H9 (cell line): ENCODE results near the gene PRKCZ. TPM values are rescaled to one million over a fixed set of nuclear protein-coding genes. Genes with fewer than 3 reads are reported as not detected.
"Not testable (repeated sequence)": the region's sequence is repeated elsewhere in the genome, so short reads cannot be mapped to it uniquely, and the experiment has no call there.

Experiments used
- DNase-seq: peaks from one replicate; pipeline ENCODE4 v3.0.0-alpha.2; 2017
- H2AFZ ChIP-seq: one replicate; pipeline ENCODE4 v1.6.1; 2013; ENCODE audit warnings: mild to moderate bottlenecking, low read length, control low read depth, moderate library complexity
- H2AK5ac ChIP-seq: 2 replicates; pipeline ENCODE4 v1.6.1; 2013; ENCODE audit warnings: low read length, control low read depth, mixed read lengths; ENCODE audit not compliant: insufficient read length
- H2BK120ac ChIP-seq: one replicate; pipeline ENCODE4 v1.6.1; 2013; ENCODE audit warnings: low read depth, mild to moderate bottlenecking, low read length, control low read depth, inconsistent platforms; ENCODE audit not compliant: poor library complexity, severe bottlenecking
- H2BK12ac ChIP-seq: 2 replicates; pipeline ENCODE4 v1.6.1; 2013; ENCODE audit warnings: low read length, control low read depth, mixed read lengths, low read depth; ENCODE audit not compliant: insufficient read length
- H2BK15ac ChIP-seq: 2 replicates; pipeline ENCODE4 v1.6.1; 2013; ENCODE audit warnings: low read depth, low read length, control low read depth
- H2BK20ac ChIP-seq: one replicate; pipeline ENCODE4 v1.6.1; 2013; ENCODE audit warnings: low read depth, mild to moderate bottlenecking, low read length, control low read depth, inconsistent platforms; ENCODE audit not compliant: poor library complexity, severe bottlenecking
- H2BK5ac ChIP-seq: 2 replicates; pipeline ENCODE4 v1.6.1; 2013; ENCODE audit warnings: low read length, control low read depth, mixed read lengths; ENCODE audit not compliant: insufficient read length
- H3K14ac ChIP-seq: 2 replicates; pipeline ENCODE4 v1.6.1; 2013; ENCODE audit warnings: low read length, control low read depth; ENCODE audit not compliant: insufficient read depth
- H3K18ac ChIP-seq: 2 replicates; pipeline ENCODE4 v1.6.1; 2013; ENCODE audit warnings: low read depth, mild to moderate bottlenecking, mixed read lengths, low read length, control low read depth; ENCODE audit not compliant: insufficient read length
- H3K23ac ChIP-seq: 2 replicates; pipeline ENCODE4 v1.6.1; 2013; ENCODE audit warnings: low read length, control low read depth, mixed read lengths, low read depth; ENCODE audit not compliant: insufficient read length
- H3K23me2 ChIP-seq: 2 replicates; pipeline ENCODE4 v1.6.1; 2013; ENCODE audit warnings: low read depth, mild to moderate bottlenecking, mixed read lengths, low read length, control low read depth; ENCODE audit not compliant: insufficient read length, poor library complexity, severe bottlenecking
- H3K27ac ChIP-seq: 2 replicates; pipeline ENCODE4 v1.5.1; 2013; ENCODE audit warnings: low read length, control low read depth, mixed read lengths, low read depth; ENCODE audit not compliant: insufficient read length
- H3K27me3 ChIP-seq: 2 replicates; pipeline ENCODE4 v1.6.1; 2013; ENCODE audit warnings: low read length, control low read depth, inconsistent platforms; ENCODE audit not compliant: insufficient read depth
- H3K4ac ChIP-seq: 2 replicates; pipeline ENCODE4 v1.6.1; 2013; ENCODE audit warnings: low read depth, mild to moderate bottlenecking, control low read depth, inconsistent platforms, low read length, moderate library complexity
- H3K4me1 ChIP-seq: 2 replicates; pipeline ENCODE4 v1.6.1; 2013; ENCODE audit warnings: low read length, control low read depth, inconsistent platforms; ENCODE audit not compliant: insufficient read depth
- H3K4me2 ChIP-seq: 2 replicates; pipeline ENCODE4 v1.6.1; 2013; ENCODE audit warnings: low read length, control low read depth, mixed read lengths; ENCODE audit not compliant: insufficient read length, insufficient read depth
- H3K56ac ChIP-seq: 2 replicates; pipeline ENCODE4 v1.6.1; 2013; ENCODE audit warnings: low read depth, mild to moderate bottlenecking, mixed read lengths, low read length, control low read depth; ENCODE audit not compliant: insufficient read length
- H3K79me1 ChIP-seq: 2 replicates; pipeline ENCODE4 v1.6.1; 2013; ENCODE audit warnings: low read depth, mild to moderate bottlenecking, moderate library complexity, low read length, control low read depth, inconsistent platforms; ENCODE audit not compliant: insufficient read depth, poor library complexity, severe bottlenecking
- H3K79me2 ChIP-seq: 2 replicates; pipeline ENCODE4 v1.6.1; 2013; ENCODE audit warnings: low read length, control low read depth, inconsistent platforms; ENCODE audit not compliant: insufficient read depth
- H3K9ac ChIP-seq: 2 replicates; pipeline ENCODE4 v1.6.1; 2013; ENCODE audit warnings: low read length, control low read depth, mixed read lengths; ENCODE audit not compliant: insufficient read length; ENCODE audit errors: extremely low read depth
- H3K9me3 ChIP-seq: one replicate; pipeline ENCODE4 v1.6.1; 2013; ENCODE audit warnings: low read depth, low read length, inconsistent platforms; ENCODE audit not compliant: control insufficient read depth
- H3T11ph ChIP-seq: one replicate; pipeline ENCODE4 v1.6.1; 2013; ENCODE audit warnings: mild to moderate bottlenecking, low read length, control low read depth, inconsistent platforms
- H4K20me1 ChIP-seq: one replicate; pipeline ENCODE4 v1.6.1; 2013; ENCODE audit not compliant: control insufficient read depth, insufficient read length, insufficient read depth
- H4K5ac ChIP-seq: 2 replicates; pipeline ENCODE4 v1.6.1; 2013; ENCODE audit warnings: low read depth, mild to moderate bottlenecking, mixed read lengths, low read length, control low read depth; ENCODE audit not compliant: insufficient read length
- H4K8ac ChIP-seq: replicated peaks from 2 replicates; pipeline ENCODE4 v1.6.1; 2013; ENCODE audit warnings: low read length, control low read depth, mixed read lengths, low read depth; ENCODE audit not compliant: insufficient read length
- H4K91ac ChIP-seq: 2 replicates; pipeline ENCODE4 v1.6.1; 2013; ENCODE audit warnings: low read depth, mild to moderate bottlenecking, moderate library complexity, mixed read lengths, low read length, control low read depth; ENCODE audit not compliant: insufficient read length
- H3K27ac Mint-ChIP-seq, 3 experiments: 2 replicates in 2 of 3; 3 replicates in 1 of 3; pipeline ENCODE4 v1.8.0; 2020 to 2021; ENCODE audit warnings: mixed read lengths in 3 of 3, mild to moderate bottlenecking in 1 of 3, moderate library complexity in 1 of 3
- H3K27me3 Mint-ChIP-seq: 2 replicates; pipeline ENCODE4 v1.8.0; 2021; ENCODE audit warnings: low read depth, mild to moderate bottlenecking, moderate library complexity, mixed read lengths
- H3K36me3 Mint-ChIP-seq, 3 experiments: 2 replicates in 2 of 3; 3 replicates in 1 of 3; pipeline ENCODE4 v1.8.0; 2020 to 2021; ENCODE audit warnings: low read depth in 3 of 3, mixed read lengths in 3 of 3; ENCODE audit not compliant: insufficient read depth in 1 of 3
- H3K4me1 Mint-ChIP-seq, 2 experiments: 2 replicates each; pipeline ENCODE4 v1.8.0; 2020; ENCODE audit warnings: mixed read lengths in 2 of 2
- H3K4me3 Mint-ChIP-seq, 2 experiments: 2 replicates in 1 of 2; 3 replicates in 1 of 2; pipeline ENCODE4 v1.8.0; 2020 to 2021; ENCODE audit warnings: mild to moderate bottlenecking in 2 of 2, mixed read lengths in 2 of 2, moderate library complexity in 1 of 2
- H3K9me3 Mint-ChIP-seq, 2 experiments: 2 replicates in 1 of 2; 3 replicates in 1 of 2; pipeline ENCODE4 v1.8.0; 2020; ENCODE audit warnings: mild to moderate bottlenecking in 2 of 2, mixed read lengths in 2 of 2, moderate library complexity in 1 of 2
- CTCF ChIP-seq: fragments of 200-600 bp; sonication (generic); conservative IDR thresholded peaks from 3 replicates; pipeline ENCODE4 v1.8.0; 2021; ENCODE audit warnings: antibody characterized with exemption, mild to moderate bottlenecking
- WGBS: extraction: QIAGEN DNeasy Blood & Tissue Kit; methylation state at CpG from one replicate; pipeline ENCODE4 v1.1.7; 2013; ENCODE audit warnings: missing lambda C conversion rate, low lambda C conversion rate, mixed read lengths; ENCODE audit not compliant: insufficient read length; ENCODE audit errors: extremely low coverage; 5-methylcytosine and 5-hydroxymethylcytosine counted together
- total RNA-seq: library from RNA; stranded (reverse); gene quantifications from 2 replicates; pipeline ENCODE4 v1.2.1, GENCODE V29; 2021

The PRKCZ gene
- total RNA-seq, 1 experiment from 2014 or later: 48.4 TPM

DNA sequence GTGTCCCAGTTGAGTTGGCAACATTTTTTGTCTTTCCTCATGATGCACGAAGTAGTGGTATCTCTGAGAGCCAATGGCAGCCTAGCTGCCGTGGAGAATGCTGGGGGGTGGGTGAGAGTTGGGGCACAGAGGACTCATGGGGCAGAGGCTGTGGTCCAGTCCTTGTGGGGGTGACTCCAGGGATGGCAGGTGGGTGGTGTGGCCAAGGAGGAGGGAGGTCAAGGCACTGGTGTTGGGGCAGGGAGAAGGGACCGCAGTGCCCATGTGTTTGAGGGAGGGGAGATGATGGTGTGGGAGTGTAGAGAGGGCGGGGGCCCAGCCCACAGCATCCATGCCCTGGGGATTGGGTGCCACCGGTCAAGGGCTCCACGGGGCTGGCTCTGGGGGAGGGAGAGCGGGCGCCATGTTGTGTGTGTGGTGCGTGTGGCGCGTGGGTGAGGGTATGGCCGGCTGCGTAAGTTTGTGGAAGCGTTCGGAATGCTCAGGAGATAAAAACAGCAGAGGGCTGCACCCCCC lies 63.5 kb downstream of the PRKCZ start:
- Histone ChIP-seq H3K27me3 (no peaks in the 10 kb centered on the region), H3K9me3 (no peaks in the 10 kb centered on the region)

DNA sequence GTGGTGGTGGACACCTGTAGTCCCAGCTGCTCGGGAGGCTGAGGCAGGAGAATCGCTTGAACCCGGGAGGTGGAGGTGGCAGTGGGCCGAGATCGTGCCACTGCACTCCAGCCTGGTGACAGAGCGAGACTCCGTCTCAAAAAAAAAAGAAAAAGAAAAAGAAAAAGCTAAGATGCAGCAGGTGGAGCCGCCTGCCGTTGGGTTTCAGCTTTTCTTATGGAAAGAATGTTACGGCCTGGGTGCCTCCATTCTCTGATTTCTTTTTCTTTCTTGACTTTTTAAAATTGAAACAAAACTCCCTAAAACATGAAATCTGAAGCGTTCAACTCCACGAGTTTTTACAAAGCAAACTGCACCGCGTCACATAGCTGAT lies 64.4 kb downstream of the PRKCZ start:
- Mint-ChIP-seq H3K4me1 (peaks cover 27 to 30% of the 10 kb centered on the region in 2 experiments), H3K9me3 (peaks cover 2 to 12% of the 10 kb centered on the region in 2 experiments; a peak in 4 of 5 replicates)
- not testable (repeated sequence) for H3K27ac Mint-ChIP-seq

More for the DNA sequence above, 63.5 kb downstream of the PRKCZ start:
- Mint-ChIP-seq H3K4me3 (no peak overlapping the region), H3K36me3 (peaks cover 3 to 26% (median 6%) of the 10 kb centered on the region in 3 experiments; a peak in 4 of 7 replicates), H3K9me3 (peaks cover 0 to 6% of the 10 kb centered on the region in 2 experiments; a peak in 2 of 5 replicates), H3K27me3 (no peaks in the 10 kb centered on the region; the same call in 1 of the 2 replicates), H3K27ac (peak overlapping the region in 2 of 3 experiments; percentile 27 to 77; a peak in 1 of 7 replicates), H3K4me1 (peaks cover 27 to 30% of the 10 kb centered on the region in 2 experiments)
- Histone ChIP-seq H4K20me1 (no peaks in the 10 kb centered on the region), H2AFZ (no peak overlapping the region), H3K23ac (no peak overlapping the region), H3K4me1 (no peaks in the 10 kb centered on the region; the same call in 1 of the 2 replicates), H2BK5ac (peak overlapping the region; percentile 46), H4K91ac (no peak overlapping the region), H3K18ac (no peak overlapping the region), H3K79me1 (no peaks in the 10 kb centered on the region), H3K14ac (no peak overlapping the region), H2AK5ac (no peak overlapping the region), H2BK20ac (no peak overlapping the region), H4K5ac (no peak overlapping the region), H3K56ac (no peak overlapping the region), H3K23me2 (peaks cover 3% of the 10 kb centered on the region), H3K79me2 (no peaks in the 10 kb centered on the region), H3K27ac (no peak overlapping the region), H4K8ac (no peak overlapping the region), H3K4me2 (no peak overlapping the region), H2BK120ac (no peak overlapping the region), H3K9ac (no peak overlapping the region), H3K4ac (no peak overlapping the region), H2BK15ac (no peak overlapping the region), H2BK12ac (no peak overlapping the region), H3T11ph (no peak overlapping the region)
- no CpG with 5 or more reads among the region's 15 CpGs for WGBS
- no peak for TF ChIP-seq CTCF
- DNase-seq: no peak

More for the DNA sequence above, 64.4 kb downstream of the PRKCZ start:
- H4K8ac ChIP-seq, H3K27me3 Mint-ChIP-seq, H3K79me1 ChIP-seq, H3K23me2 ChIP-seq, H3T11ph ChIP-seq, H2AK5ac ChIP-seq, H3K4me3 Mint-ChIP-seq, H3K23ac ChIP-seq, H2BK5ac ChIP-seq, H2BK12ac ChIP-seq, H3K4me1 ChIP-seq, H4K91ac ChIP-seq, H3K14ac ChIP-seq, H4K5ac ChIP-seq, H3K9me3 ChIP-seq, H3K56ac ChIP-seq, H3K79me2 ChIP-seq, H3K4ac ChIP-seq, H3K27ac ChIP-seq, H3K27me3 ChIP-seq, H2BK120ac ChIP-seq, H2BK15ac ChIP-seq, H4K20me1 ChIP-seq, H2BK20ac ChIP-seq, H3K9ac ChIP-seq, DNase-seq, H3K4me2 ChIP-seq, H3K18ac ChIP-seq, H2AFZ ChIP-seq: not testable (repeated sequence)
- WGBS: no CpG with 5 or more reads among the region's 14 CpGs
- peaks cover 8 to 29% (median 11%) of the 10 kb centered on the region in 3 experiments; a peak in 6 of 7 replicates for H3K36me3 Mint-ChIP-seq
